Stimulated activated CD8-positive, alpha-beta memory T cell treated with anti-CD3 and anti-CD28 coated beads, Interleukin-15, amount 100 ng/mL, for 4 hours (primary cell): ENCODE measurements around the gene MIOX.

Experiments
- DNase-seq, 2 donors: peaks; one replicate each; pipeline ENCODE4 v3.0.0-alpha.2; 2020; ENCODE audit warnings: low read depth in 2 of 2

Gene MIOX

DNA sequence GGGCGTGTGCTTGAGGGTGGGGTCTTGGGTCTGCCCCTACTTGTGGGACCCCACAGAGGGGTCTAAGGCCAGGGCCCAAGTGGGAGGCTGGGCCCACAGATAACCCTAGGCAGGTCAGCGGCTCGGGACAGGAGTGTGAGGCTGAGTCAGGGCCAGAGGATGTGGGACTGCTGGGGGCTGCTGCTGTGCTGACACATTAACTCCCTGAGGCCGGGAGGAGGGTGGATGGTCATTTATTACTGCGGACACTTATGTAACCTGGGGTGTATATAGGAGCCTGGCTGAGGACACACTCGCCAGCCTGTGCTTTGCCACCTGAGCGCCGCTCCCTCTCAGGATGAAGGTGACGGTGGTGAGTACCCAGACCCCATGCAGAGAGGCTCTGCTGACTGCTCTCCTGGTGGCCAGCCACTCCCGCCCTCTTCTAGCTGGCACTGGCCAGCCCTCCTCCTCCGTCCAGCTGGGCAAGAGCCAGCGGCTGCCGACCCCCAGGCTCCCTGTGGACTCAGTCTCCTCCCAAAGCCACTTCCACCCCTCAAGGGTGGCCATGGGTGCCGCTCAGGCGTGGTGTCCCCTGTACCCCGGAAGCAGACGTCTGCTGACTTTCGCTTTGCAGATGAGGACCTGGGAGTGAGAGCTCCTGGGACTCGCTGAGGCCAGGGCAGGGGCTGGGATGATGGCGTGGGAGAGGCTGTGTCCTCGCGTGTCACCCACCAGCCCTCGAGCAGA, at the start of gene MIOX:
MIOX (plus strand) TSS at position 299 of the 729 bp plus-strand sequence; CDS start at position 338, 39 bp downstream.
- DNase-seq: no peak

DNA sequence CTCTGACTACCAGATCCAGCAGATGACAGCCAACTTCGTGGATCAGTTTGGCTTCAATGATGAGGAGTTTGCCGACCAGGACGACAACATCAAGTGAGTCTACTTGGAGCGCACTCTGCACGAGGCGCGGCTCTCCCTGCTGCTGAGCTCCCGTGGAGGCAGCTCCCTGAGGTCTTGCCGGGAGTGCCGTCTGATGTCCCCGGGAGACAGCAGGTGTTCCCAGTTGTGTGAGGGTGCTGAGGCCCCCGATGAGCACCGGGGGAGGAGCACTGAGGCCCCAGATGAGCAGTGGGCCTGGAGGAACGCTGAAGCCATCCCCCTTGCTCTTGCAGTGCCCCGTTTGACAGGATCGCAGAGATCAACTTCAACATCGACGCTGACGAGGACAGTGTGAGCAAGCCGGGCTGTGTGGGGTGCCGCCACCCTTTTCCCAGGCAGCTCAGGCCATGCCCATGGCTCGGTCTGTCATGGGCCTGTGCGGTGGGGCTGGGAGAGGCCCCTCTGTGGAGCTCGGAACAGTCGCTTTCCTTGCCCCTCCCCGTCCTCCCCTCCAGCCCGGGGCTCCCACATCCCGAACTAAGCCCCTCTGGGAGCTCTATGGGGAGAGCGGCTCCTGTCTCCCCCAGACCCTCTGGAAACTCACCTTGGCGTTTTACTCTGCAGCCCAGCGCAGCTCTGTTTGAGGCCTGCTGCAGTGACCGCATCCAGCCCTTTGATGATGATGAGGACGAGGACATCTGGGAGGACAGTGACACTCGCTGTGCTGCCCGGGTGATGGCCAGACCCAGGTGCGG, 49.0 kb upstream of the MIOX start:
- no peak for DNase-seq

DNA sequence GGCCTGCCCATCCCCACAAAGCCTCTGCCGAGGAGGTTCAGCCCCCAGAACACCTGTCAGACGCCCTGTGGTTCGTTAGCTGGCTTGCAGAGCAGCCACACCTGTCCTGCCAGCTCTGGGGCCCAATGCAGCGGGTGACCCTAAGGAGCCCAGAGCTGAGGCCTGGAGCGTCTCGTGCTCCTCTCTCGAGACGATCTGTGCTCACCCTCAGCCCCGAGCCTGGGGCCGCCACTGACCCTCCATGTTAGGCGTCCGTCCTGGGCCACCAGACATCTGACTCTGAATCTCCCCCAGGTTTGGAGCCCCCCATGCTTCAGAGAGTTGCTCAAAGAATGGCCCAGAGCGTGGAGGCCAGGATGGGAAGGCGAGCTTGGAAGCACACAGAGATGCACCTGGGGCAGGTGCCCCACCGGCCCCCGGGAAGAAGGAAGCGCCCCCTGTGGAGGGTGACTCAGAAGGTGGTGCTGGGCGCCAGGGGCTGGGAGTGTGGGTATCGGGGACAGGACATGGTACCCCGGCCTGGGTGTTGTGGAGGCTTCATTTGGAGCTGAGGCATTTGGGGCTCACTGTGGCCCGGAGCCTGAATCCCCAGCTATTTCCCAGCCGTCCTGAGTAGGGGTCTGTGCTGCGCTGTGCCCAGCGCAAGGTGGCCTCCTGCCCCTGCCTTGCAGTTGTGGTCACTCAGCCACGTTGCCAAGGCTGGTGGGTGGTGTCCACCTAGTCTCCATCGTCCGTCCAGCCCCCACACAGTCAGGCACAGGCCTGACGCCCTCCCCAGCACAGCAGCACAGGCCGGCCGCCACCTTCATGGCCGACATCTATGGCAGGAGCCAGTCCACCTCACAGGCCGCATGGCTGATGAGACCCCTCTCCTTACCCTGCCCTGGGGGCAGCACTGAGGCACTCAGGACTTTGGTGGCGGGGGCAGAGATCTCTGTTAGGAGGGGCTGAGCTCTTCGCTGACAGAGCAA, 48.1 kb upstream of the MIOX start:
- DNase-seq: no peak

DNA sequence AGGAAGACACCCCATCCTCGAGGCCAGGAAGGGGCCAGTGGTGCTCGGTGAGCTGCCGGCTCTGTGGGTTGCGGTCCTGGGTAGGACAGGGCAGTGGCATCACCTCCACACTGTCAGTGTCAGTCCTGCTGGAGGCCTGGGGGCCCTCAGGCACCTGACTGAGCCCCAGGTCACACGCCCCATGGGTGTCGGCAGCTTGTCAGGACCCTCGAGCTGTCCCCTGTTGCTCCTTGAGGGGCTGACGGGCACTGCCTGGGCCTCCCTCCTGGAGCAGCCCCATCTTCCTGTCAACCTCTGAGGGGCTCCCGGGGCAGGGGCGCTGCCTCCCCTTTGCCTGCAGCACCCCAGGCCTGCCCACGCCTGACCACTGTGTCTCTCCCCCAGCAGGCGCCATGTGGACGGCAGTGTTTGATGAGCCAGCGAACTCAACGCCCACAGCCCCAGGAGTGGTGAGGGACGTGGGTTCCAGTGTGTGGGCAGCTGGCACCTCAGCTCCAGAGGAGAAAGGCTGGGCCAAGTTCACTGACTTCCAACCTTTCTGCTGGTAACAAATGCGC, 47.3 kb upstream of the MIOX start:
- DNase-seq: no peak

DNA sequence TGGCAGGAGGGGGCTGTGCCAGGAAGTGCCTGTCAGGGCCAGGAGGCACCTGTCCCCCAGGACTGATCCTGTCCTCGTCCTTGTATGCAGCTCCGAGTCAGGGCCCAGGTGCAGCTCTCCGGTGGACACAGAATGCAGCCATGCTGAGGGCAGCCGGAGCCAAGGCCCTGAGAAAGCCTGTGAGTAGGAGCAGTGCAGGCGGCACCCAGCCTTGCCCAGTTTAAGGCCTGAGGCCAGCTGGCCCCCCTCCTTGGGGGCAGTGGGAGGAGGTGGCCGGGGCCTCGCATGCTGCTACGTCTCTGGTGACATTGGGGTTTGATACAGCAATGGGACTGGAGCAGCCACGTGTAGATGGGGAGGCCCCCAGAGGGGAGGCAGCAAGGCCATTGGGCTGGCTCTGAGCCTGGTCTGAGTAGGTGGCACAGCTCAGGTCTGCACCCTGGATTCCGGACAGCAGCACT, 46.8 kb upstream of the MIOX start:
- DNase-seq: no peak

DNA sequence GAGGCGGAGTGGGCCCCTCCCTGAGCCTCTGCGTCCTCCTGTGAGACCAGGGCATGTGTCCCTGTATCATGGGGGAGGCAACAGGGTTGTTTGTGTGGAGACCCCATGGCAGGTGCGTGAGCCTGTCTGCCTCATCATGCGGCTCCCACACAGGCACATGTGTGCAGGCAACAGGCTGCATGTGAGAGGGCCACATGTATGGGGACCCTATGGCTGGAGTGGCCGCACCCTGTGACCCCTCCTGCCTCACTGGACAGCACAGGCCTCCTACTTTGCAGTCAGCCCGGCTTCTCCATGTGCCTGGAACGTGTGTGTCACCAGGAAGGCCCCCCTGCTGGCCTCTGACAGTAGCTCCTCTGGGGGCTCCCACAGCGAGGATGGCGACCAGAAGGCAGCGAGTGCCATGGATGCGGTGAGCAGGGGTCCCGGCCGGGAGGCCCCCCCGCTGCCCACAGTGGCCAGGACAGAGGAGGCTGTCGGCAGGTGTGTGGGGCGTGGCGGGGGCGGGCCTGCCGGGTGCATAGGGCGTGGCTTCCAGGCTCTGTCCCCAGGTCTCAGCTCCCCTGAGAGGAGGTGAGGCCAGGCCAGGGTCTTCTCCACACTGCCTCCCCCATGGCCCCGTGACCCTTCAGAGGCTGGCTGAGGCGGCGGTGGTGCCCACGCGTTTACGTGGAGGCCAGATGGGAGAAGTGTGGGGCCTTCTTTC, 46.0 kb upstream of the MIOX start:
- DNase-seq: no peak

DNA sequence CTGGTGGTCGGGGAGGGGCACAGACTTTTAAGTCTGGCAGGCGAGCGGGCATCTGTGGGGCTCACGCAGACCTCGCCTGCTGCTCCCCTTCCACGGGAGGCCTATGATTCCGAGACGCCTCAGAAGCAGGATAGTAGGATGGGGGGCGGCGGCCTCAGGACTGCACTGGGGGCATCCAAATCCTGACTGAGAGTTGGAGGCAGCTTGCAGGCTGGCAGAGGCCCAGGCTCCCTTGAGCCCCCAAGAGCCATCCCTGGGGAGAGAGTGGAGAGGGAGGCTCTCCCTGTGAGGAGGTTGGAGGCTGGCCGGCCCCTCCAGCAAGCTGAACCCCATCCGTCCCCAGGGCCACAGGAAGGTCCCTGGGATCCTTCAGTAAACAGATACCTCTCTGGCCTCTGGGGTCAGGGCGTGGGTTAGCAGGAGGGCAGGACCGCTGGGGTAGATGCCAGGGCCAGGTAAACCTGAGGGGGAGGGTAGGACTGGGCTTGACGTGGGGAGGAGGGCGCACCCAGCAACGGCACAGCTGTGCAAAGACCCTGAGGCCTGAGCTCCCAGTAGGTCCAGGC, 45.1 kb upstream of the MIOX start:
- no peak for DNase-seq

DNA sequence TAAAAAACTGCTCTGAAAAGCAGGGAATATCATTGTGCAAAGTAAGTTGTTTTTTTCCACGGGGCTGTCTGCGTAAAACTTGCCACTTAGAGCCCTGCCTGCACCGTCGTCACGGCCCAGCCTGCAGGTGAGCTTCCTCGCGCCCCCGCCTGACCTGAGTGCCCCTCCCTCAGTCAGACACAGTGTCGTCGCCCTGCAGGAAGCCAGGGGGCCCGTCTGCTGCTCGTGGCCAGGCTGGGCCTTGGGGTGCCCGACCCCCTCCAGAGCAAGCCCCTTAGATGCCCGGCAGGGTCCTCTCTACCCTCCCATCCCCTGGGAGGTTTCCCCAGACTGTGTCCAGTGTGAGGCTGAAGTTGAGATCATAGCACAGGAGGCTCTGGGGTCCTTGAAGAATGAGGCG, 43.5 kb upstream of the MIOX start:
- DNase-seq: no peak

DNA sequence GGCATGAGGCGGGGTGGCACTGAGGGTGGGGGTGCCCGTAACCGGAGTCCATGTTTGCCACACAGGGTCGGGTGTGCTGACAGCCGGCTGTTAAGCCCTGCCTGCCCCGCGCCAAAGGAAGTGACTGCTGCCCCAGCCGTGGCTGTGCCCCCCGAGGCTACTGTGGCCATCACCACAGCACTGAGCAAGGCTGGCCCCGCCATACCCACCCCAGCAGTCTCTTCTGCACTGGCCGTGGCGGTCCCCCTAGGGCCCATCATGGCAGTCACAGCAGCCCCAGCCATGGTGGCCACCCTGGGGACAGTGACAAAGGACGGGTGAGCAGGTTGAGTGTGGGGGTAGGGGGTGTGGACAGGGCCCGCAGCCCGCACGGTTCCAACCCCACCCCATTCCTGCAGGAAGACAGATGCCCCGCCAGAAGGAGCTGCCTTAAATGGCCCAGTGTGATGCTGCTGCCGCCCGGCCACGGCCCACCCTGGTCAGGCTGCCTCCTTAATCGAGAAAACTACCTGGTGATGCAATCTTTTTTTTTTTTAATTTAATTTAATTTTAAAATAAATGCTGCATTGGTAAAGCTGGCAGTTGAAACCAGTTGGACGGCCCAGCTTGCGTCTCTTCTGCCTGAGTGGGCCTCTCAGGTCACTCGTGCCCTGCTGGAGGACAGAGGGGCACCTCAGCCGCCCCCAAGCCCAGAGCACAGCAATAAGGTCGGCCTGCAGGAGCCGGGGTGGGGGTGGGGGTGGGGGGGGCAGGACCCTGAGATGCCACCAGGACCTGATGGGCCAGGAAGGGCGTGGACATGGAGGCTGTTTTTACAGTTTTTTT, 42.6 kb upstream of the MIOX start:
- DNase-seq: no peak

DNA sequence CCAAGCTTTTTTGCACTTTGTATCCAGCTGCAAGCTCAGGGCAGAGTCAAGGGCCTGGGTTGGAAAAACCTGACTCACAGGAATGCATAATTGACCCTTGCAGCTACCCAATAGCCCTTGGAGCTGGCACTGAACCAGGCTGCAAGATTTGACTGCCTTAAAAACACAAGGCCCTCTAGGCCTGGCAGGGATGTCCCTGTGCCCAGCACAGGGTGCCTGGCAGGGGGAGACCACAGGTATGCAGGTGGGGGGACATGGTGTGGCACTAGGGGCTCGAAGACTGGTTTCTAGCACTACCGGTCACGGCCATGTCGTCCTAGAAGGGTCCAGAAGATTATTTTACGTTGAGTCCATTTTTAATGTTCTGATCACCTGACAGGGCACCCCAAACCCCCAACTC, 42.0 kb upstream of the MIOX start:
- no peak for DNase-seq

DNA sequence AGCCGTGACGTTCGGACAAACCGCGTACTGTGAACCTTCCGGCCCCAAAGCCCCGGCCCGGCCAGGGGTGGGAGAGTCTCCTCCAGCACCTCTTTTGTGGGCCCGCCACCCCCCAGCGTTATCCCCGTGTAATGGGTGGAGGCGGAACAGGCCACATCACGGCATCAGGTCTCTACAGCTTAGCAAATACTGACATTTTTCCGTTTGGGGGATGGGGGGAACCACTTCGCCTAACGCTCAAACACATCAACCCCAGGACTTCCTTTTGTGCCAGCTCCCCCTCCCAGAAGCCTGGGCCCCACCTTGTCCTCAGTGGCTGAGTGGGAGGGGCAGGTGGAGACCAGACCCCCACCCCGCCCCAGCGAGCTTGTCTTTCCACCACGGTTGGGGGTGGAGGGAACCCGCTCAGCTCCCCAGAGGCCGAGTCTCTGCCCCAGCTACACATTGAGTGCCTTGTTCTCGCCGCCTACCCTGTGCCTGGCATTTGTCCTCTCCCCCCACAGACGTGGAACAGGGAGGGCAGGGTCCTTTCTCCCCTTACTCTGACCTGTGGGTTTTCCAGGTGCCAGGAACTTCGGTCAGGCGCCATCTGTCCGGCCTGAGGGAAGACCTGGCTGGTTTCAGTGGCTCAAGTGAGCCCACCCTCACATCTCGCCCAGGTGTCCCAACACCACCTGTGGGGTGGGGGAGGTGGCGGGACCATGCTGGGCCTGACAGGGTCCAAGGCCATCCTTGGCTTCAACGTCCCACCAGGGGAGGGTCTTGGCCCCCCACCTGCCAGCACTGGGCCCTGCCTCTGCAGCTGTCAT, 41.4 kb upstream of the MIOX start:
- DNase-seq: peak; percentile 23 to 29

DNA sequence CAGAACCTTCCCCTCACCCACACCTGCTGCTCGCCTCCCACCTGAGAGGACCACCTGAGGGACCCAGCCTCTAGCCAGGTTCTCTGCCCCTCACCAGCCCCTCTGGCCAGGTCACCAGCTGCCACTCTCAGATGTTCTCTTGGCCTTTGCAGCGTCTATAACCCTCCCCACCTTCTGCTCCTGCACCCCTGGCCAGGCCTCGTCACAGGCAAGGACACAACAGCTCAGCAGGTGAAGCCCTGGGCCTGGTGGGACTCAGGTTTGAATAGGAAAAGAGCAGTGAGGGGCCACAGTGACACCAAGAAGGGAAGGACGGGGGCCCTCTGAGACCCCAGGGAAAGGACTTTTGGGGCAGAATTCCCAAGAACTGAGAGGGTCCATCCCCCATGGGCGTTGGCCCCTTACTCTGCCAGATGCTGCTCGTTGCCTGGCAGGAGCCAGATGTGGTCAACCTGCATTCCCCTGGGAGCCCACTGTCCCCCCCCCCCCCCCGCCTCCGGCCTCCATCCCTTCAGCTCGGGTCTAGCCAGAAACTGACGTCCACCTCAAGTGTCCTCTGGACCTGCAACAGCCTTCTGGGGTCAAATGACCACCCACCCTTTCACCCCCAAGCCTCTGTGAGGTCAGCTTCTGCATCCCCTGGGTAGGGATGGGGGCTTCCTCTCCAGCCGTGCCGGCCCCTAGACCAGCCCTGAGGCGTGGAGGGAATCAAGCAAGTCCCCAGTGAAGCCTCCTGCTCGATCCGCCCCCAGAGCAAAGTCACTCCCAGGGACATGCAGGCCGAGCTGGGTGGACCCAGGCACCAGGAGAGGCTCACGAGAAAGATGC, 40.6 kb upstream of the MIOX start:
- DNase-seq: no peak

DNA sequence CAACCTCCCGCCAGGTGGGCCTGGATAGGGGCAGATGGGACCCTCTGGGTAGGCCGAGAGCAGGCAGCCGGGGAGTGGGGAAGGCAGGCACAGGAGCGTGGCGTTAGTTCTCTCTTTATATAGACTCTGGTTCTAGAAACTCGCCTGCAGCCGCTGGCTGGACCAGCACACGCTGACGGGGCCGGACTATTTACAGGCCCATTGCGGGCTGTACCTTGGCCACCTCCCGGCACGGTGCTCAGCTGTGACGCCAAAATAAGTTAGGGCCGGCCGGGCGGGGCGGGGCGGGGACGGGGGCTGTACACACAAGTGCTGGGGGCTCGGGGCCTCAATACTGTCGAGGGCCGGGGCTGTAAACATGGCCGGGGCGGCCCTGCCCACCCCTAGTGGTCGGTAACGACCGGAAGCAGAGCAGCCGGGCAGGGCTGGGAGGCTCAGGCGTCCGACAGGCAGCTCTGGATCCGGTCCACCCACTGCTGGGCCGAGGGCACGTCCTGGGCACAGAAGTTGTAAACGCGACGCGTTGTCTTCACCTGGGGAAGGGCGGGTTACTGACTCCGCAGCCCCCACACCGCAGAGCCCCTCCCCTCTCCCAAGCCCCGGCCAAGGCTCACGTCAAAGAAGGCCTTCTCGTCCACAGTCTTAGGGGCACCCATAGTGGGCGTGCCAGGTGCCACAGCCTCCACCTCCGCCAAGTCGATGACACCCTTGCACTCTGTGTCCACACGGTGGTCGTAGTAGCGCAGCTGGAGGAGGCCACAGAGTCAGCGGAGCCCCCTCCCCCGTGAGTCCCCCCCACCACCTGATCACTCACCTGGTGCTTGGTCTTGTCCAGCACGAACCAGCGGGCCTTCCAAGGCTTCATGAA, 39.7 kb upstream of the MIOX start:
- no peak for DNase-seq

DNA sequence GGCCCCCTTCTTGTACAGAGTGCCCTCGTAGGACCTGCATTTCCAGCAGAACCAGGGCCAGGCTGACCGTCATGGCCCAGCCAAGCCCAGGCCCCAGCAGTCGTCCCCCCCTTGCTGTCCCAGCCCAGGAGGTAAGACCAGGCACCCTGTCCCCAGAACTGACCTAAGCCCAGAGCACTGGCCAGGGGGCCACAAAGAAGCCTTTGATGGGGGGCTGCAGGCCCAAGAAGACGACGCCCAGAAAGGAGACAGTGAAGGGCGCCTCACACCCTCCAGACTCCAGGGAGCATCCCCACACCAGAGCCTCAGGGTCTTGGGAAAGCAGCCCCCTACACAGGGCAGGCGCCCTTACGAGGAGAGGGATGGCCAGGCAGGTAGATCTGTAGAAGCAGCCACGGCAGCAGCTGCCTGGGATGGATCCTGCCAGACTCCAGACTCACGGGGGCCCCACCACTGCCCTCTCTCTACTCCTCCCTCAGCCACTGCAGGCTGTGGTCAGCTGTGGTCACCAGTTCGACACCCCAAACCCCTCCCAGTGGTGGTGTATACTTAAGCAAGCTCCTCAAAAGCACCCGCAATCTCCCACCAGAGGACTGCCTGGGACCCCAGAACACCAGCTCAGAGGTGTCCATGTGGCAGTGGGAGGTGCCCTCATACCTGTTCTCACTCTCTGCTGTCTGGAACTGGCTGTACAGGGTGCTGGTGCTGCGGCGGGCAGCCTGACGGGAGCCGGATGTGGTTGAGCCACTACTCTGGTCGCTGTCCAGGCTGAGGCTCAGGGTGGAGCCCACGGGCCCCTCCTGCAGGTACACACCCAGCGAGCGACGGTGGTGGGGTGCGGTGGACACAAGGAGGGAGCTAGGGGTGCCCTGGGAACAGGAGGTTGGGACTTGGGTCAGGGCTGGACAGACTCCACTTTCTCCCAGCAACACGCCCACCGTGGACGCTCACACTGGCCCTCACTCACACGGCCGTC, 38.8 kb upstream of the MIOX start:
- no peak for DNase-seq

DNA sequence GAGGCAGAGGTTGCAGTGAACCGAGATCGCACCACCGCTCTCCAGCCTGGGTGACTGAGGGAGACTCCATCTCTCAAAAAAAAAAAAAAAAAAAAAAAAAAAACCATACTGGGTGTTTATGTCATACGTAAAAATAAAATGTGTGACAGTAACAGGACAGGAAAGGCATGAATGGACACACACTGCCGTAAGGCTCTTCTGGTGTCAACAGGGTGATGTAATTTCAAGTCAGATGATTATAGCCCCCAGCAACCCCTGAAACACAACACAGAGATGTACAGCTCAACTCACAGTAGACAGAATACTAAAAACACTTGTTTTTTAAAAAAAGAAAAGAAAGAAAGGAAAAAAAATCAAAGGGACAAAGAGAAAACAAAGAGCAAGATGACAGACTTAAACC, 34.0 kb upstream of the MIOX start:
- DNase-seq: no peak

DNA sequence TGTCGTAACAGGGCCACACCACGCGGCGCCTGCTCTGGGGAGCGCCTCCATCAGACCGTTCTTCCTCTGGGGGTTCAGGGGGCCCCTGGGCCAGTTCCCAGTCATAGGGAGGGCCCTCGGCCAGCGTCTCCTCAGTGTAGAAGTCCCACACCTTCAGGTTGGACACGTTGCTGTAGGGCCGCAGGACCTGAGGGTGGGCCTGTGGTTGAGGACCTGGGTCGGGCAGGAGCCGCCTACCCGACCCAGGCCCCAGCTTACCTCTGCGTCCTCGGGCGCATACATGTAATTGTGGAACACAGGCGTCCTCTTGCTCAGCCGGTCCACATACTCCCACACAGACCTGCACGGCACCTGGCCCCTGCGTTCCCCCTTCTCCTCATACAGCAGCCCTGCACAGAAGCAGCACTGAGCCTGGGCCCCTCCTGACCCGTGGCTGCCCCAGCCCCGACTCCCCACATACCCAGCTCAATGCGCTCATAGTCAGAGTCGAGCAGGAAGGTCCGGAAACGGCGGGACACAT, 32.0 kb upstream of the MIOX start:
- no peak for DNase-seq
